GM12873 (cell line): ENCODE data around the gene RAD51B.

Experiments
- CTCF ChIP-seq: IDR thresholded peaks from 2 replicates; pipeline ENCODE4 v1.5.1; 2012; ENCODE audit warnings: low read depth, mild to moderate bottlenecking, moderate library complexity, low read length, control low read depth; ENCODE audit not compliant: insufficient read depth; ENCODE audit errors: missing control alignments

The RAD51B gene

GRCh38 chr14:68283378-68284123 lies 464.0 kb downstream of the RAD51B start:
- TF ChIP-seq CTCF: no peak

- TF ChIP-seq CTCF: no peak
Observed at GRCh38 chr14:68284333-68284732, 464.8 kb downstream of the RAD51B start.

- no peak for TF ChIP-seq CTCF
Observed at GRCh38 chr14:68284834-68285233, 465.3 kb downstream of the RAD51B start.

GRCh38 chr14:68285421-68286179 lies 466.0 kb downstream of the RAD51B start:
- TF ChIP-seq CTCF: no peak

GRCh38 chr14:68286667-68287066 lies 467.1 kb downstream of the RAD51B start:
- TF ChIP-seq CTCF: no peak

- TF ChIP-seq CTCF: no peak
Observed at GRCh38 chr14:68291820-68292219, 472.2 kb downstream of the RAD51B start.

GRCh38 chr14:68292441-68293215 lies 473.0 kb downstream of the RAD51B start:
- TF ChIP-seq CTCF: no peak
